ENCODE results near the gene OXSR1.
"Not testable (repeated sequence)": the region's sequence is repeated elsewhere in the genome, so short reads cannot be mapped to it uniquely, and the experiment has no call there.

Gene OXSR1

GRCh38 chr3:38235466-38235865 is 70.1 kb downstream of the OXSR1 start:
- no peak for DNase-seq

DNA sequence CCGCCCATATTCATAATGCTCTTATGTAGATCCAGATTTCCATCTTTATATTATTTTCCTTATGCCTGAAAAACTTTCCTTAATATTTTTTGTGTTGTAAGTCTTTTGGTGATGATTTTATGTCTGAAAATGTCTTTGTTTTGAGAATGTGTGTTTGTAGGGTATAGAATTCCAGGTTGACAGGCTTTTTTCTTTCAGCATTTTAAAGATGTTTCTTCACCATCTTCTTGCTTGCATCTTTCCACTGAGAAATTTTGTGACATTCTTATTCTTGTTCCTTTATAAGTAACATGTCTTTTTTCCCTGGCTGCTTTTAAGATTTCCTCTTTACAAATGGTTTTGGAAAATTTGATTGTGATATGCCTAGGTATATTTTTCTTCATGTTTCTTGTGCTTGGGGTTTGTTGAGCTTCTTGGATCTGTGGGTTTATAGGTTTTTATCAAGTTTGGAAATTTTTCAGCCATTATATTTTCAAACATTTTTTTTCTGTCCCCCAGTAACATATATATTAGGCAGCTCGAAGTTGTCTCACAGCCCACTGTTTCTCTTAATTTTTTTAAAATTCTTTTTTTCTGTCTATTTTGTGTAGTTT is 73.2 kb downstream of the OXSR1 start:
- DNase-seq, result no peak

- DNase-seq, result not testable (repeated sequence)
These were observed 77.5 kb downstream of the OXSR1 start for GRCh38 chr3:38242812-38243211.

DNA sequence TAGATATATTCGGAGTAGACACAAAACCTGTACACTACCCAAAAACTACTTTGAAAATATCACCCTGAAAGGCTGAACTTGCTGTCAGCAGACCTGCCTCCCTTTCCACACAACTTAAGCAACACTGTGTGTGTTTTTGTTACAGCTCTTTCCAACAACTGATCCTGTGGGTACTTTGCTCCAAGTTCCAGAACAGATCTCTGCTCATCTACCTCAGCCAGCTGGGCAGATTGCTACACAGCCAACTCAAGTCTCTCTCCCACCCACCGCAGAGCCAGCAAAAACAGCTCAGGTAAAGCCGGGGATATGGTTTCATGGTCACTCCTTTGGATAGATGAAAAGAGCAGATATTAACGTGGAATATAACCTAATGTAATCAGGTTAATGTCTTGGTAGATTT is 80.6 kb downstream of the OXSR1 start:
- DNase-seq, result no peak

DNA sequence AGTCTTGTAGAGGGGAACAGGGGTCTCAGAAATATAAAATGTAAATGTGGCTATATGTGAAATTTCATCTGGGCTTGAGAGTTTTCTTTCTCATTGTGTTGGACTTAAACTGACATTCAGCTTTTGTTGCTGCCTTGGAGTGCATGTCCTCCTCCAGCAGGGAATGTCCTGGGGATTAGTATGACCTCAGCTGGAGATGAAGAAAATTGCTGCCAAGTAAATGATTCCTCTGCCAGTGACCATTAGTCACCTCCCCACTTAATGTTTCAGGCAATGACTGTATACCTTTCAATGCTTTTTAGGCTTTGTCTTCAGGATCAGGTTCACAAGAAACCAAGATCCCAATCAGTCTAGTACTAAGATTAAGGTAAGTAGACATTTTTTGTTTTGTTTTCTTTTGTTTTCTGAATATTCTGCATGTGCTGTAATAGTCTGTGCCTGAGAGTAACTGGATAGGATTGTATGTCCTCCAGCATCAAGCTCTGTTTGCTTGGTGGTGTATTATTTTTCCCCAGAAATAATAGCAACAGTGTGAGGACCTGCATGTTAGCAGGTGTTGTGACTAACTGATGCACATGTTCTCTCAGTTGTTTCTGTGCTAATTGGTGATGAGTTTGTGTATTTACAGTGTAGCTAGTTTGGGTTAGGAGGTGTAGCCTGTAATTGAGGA is 82.2 kb downstream of the OXSR1 start:
- no peak for DNase-seq

DNA sequence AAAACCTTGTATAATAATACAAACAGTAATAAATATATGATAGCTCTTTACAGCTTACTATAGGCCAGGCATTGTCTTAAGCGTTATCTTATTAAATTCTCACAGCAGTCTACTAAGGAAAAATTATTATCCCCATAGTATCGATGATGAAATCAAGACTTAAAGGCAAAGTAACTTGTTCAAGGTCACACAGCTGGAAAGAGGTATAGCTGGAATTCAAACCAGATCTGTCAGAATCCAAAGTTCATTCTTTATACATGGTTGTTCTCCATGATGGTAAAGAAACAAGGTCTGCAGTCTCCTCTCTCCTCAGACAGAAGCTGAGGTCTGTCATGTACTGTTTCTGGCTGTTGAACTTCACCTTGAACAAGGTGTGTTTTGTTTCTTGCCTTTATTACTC is 84.9 kb downstream of the OXSR1 start:
- no peak for DNase-seq

DNA sequence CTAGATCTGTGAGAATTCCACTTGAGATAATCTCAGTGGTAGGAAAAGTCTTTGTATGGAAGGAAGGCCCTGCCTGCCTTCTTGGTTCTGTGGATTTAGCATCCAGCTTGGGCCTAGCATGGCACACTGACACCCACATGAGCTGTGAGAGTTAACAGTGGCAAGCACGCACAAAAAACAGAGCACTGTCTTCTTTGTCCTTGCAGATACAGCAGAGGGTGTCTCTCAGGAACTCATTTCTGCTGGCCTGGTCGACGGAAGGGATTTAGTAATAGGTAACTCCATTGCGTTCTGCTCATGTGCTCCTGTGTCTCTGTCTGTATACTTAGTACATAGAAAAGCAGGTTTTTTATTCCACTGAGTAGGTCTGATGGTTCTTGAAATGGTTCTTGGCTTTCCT is 85.9 kb downstream of the OXSR1 start:
- DNase-seq, result no peak

DNA sequence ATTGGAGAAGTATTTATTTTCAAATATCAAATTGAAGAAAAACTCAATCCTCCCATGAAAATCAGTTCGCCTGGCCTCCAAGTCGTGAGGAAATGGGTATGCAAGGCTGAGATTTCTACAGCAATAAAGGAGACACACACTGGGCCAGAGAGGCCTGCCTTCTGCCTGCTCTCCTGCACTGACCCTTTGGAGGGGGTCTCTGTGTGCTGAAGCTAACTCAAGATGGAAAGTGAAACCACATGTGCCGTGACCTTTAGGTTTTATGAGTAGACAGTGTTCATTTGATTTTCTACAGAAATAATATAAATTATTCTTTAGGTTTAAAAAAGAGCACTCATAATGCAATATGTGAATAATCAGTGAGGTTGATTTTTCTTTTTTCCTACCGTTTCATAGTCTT is 88.4 kb downstream of the OXSR1 start:
- no peak for DNase-seq

GRCh38 chr3:38254872-38255271 is 89.5 kb downstream of the OXSR1 start:
- no peak for DNase-seq

DNA sequence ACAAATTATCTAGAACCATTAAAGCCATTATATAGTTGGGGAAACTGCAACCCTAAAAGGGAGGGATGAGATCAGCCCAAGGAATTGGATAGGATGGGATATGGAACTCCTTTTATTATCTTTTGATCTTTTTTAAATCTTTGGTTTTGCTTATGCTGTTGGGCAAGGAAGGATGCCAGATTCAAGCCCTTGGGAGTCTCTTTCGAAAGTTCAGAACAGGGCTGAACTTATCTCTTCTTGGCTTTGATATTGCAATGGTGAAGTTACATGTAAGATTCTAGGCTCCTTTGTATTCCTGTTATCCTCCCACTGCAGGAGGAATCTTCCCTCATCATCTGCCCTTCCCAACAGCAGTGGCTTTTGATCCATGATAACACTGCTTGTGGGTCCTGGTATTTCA is 90.3 kb downstream of the OXSR1 start:
- DNase-seq, result no peak

GRCh38 chr3:38257583-38257982 is 92.2 kb downstream of the OXSR1 start:
- no peak for DNase-seq

DNA sequence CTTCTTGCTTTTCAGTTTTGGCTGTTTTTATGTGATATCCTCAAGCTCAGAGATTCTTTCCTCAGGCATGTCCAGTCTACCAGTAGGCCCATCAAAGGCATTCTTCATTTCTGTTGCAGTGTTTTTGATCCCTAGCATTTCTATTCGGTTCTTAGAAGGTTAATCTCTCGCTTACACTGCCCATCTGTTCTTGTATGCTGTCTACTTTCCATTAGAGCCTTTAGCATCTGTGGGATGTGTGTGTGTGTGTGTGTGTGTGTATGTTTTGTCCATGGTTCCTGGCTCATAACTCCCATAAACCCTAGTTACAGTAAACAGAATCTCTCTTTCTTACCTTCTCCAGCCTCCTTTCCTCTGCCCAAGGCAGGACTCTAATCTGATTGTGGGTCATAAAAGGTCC is 95.1 kb downstream of the OXSR1 start:
- no peak for DNase-seq

DNA sequence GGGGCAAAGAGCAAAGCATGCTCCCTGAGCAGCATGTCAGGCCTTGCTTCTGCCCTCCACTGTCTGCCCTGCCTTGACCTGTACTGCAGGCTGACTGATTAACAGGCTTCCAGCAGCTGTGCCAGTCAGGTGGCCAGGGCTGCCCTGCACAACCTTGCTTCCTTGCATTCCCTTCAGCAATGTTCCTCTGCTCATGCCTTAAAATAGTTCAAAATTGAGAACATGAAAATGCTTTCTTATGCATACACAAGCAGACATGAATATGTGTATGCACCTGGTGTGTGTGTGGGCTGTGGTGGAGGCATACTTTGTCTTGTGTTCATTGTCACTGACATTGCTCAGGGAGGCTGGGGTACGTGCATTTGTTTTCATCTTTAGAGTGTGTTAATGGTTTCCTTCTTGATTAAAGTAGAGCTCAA is 99.0 kb downstream of the OXSR1 start:
- no peak for DNase-seq

DNA sequence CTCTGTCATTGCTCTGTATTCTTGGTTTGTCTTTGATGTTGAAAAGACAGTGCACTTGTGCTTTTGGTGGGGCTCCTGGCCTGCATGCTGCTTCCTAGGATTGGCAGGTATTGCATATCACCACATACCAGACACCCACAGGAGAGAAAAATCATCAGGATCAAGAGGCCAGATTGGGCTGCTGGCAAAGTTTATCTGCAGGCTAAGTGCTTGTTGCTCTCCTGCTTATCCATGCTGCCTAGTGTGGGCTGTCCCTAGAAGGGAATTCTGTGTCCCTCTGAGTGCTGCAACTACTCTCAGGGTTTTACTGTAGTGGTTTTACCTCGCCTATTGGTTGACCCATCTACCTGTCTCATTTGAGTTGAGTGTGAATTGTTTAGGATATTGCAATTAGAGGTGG is 99.4 kb downstream of the OXSR1 start:
- DNase-seq, result no peak

- no peak for DNase-seq
These were observed 100.4 kb downstream of the OXSR1 start, which contains the start of gene SLC22A13 for GRCh38 chr3:38265604-38266307. Gene SLC22A13 (plus strand): TSS chr3:38265812. CDS start chr3:38265861, 49 bp downstream.

- DNase-seq, result no peak
These were observed 101.5 kb downstream of the OXSR1 start for GRCh38 chr3:38266810-38267209.

GRCh38 chr3:38267662-38268061 is 102.3 kb downstream of the OXSR1 start:
- DNase-seq, result no peak

DNA sequence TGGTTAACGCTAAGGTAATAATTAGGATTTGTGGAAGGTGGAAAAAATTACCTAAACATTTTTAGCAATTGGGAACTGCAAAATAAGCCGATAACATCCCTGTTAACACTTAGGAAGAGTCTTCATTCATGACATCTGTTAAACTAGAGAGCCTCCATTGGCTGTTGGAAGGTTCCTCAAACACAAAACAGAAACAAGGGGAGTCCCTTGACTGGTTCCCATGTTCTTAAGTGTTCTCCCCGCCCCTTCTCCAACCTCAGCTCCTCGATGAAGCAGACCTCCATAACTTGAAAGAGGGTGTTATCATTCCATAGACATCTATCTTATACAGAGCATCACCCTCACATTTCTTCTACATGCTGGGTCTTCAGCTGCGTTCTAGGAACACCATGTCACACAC is 102.8 kb downstream of the OXSR1 start:
- no peak for DNase-seq

- no peak for DNase-seq
These were observed 103.2 kb downstream of the OXSR1 start for GRCh38 chr3:38268522-38268921.

DNA sequence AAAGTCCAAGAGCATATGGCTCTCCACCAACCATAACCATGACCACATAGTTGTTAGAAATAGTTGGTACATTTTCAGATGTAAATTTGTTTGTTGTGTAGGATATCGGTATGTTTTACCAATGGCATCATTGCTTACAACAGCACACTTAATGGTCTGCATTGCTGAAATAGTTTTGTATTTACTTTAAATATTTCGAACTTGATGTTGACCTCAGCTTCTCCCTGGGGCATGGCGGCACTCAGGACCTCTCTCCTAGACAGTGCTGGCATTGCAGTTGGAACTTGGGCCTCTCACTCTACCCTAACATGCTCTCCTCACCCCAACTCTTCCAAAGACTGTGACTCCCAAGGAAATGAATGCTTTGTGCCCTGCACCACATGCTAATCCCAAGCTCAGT is 105.3 kb downstream of the OXSR1 start:
- DNase-seq, result no peak

- no peak for DNase-seq
These were observed 106.2 kb downstream of the OXSR1 start for GRCh38 chr3:38271553-38271952.

DNA sequence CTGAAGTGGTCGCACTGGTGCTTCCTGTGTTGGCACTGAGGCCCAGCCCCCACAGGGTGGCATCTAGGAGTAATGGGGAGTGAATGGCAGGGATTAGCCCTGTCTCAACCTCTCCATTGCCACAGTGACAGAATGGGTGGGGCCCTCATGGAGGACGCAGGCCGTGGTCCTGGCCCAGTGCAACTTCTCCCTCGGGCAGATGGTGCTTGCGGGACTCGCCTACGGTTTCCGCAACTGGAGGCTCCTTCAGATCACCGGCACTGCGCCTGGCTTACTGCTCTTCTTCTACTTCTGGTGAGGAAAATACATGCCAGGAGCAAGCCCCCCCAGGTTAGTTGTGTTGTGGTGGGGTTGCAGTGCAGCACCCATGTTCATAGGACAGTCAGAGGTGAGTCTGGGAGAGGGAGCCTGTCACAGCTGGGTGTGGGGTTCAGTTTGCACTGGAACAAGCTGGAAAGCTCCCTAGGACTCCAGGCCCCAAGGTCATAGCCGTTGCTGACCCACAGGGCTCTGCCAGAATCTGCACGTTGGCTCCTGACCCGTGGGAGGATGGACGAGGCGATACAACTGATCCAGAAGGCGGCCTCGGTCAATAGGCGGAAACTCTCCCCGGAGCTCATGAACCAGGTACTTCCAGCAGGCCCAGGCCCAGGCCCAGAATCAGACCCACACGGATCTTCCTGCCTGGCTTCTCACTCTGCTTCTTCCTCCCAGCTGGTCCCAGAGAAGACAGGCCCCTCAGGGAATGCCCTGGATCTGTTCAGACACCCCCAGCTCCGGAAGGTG is 109.7 kb downstream of the OXSR1 start:
- DNase-seq, result no peak

- no peak for DNase-seq
These were observed 110.3 kb downstream of the OXSR1 start for GRCh38 chr3:38275658-38276057.

Measured in cortex of kidney (tissue), 1 donor.